HPDE6-E6E7 (cell line): ENCODE measurements around the gene PASK.
A peak's percentile ranks its signal among the peaks of the same experiment; 100 is the strongest.
"Not testable (repeated sequence)": the region's sequence is repeated elsewhere in the genome, so short reads cannot be mapped to it uniquely, and the experiment has no call there.

Source experiments
- DNase-seq: peaks from one replicate; pipeline ENCODE4 v3.0.0; 2011; ENCODE audit warnings: missing footprints; ENCODE audit errors: extremely low spot score

Gene PASK

GRCh38 chr2:241107031-241107783 lies 42.1 kb downstream of the PASK start:
- DNase-seq: no peak

DNA sequence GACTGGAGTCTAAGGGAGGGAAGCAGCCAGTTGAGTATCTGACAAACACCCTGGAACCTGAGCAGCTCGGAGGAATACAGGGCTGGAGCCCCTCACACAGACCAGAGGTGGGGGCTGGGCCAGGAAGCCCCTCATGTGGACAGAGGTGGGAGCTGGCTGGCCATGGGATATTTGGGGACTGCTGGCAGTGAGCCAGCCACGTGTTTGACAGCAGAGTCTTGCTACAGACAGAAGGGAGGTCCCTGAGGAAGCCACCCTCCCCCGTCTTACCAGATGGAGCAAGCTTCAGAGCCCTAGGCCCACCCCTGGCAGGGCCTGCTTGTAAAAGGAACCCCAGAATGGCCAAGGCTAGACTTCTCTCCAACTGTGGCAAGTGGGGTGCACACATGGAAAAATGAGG lies 43.6 kb downstream of the PASK start:
- DNase-seq: no peak

DNA sequence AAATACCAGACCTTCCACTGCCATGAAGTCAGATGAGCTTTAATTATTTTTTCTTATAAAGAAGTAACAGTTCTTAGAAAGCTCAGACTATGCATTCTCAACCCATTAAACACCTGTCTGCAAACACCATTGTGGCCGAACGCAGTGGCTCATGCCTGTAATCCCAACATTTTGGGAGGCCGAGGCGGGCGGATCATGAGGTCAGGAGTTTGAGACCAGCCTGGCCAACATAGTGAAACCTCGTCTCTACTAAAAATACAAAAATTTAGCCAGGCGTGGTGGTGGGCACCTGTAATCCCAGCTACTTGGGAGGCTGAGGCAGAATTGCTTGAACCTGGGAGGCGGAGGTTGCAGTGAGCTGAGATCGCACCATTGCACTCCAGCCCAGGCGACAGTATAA lies 44.7 kb downstream of the PASK start:
- not testable (repeated sequence) for DNase-seq

GRCh38 chr2:241103176-241103595 lies 46.1 kb downstream of the PASK start:
- DNase-seq: no peak

DNA sequence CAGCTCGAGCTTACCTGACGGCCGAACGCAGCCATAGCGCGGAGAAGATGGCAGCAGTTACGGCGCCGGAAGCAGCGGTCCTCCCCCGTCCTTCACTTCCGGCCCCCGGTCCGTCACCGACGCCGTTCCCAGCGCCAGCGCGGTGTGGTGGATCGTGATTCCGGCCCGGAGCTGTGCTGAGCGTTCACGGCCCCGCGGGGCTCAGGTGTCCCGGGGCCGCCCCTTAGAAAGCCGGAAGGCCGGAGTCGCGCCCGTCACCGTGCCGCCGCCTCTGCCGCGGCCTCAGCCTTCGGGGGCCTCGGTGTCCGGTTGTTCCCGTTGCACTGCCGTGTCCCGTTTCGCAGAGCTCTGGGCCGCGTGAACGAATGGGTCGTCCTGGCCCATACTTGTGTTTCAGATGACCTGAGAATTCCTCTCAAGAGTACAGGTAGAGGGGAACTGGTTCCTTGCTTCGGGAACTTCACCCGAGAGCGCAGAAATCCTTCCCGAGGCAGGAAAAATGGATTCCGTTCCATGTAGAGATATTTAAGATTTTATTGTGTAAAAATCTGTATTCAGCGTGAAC lies 47.0 kb downstream of the PASK start, which contains the start of gene MTERF4:
Gene MTERF4 (minus strand): TSS at position 49 of the 565 bp plus-strand sequence. CDS start 14 bp downstream, at position 35.
- peak; percentile 88 for DNase-seq

DNA sequence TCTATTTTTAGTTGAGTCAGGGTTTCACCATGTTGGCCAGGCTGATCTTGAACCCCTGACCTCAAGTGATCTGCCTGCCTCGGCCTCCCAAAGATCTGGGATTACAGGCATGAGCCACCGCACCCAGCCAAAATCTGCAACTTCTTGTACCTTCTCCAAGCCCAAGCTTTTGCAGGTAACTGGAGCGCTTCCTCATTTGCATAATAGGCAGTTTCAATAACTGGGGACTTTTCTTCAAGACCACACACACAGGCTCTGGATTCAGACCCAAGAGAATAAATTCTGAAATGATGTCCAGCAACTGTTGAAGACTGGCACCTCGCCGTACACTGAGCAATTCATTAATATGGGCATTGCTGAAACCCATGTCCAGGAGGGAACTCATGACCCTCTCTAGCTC lies 50.0 kb downstream of the PASK start:
- no peak for DNase-seq

GRCh38 chr2:241096979-241097378 lies 52.3 kb downstream of the PASK start:
- DNase-seq: no peak

DNA sequence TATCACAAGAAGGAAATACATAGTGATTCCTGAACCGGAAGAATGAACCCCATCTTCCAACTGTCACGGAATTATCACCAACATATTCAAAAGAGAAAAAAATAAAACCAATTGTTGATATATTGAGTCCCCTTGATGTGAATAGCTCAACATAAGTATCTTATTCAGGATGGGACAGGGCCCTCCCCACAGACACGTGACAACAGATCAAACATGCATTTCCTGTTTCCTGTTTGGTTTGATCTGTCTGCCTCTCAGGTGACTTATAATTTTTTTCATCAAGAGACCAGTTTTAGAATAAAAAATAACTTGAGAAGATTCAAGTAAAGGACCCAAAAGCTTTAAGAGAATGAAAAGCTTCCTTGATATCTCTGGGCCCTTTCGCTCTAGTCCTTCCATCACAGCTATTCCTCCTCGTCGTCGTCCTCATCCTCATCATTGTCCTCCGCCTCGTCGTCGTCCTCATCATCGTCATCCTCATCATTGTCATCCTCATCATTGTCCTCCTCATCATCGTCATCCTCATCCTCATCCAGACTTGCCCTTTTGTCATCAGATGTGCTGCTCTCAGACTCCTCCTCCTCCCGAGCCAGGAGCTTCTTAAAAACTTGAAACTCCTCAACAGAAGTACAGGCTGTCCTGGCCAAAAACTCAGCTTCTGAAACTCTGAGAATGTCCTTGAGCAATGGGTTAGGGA lies 53.5 kb downstream of the PASK start:
- no peak for DNase-seq

- DNase-seq: no peak
Measured at GRCh38 chr2:241094924-241095420, 54.3 kb downstream of the PASK start.

- no peak for DNase-seq
Measured at GRCh38 chr2:241094172-241094571, 55.1 kb downstream of the PASK start.

DNA sequence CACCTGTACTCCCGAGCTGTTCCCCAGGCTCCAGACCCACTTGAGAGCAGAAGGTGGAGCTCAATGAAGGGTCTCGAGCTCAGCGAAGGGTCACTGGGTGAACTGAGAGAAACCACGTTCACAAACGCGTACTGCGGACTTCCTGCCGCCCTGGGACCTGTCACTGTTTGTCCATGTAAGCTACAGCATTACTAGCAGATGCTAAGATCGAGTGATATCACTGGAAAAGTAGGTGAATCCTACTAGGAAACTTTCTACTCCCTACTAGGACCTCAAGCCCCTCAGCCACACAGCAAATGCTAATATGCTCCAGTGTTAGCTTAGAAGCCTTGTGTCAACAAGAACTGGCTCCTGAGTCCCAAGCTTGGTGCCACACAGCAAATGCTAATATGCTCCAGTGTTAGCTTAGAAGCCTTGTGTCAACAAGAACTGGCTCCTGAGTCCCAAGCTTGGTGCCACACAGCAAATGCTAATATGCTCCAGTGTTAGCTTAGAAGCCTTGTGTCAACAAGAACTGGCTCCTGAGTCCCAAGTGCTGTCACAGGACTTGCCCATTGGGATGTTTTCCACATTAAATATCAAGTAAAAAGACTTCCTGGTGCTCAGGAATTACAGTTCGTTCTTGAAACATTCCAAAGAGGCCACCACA lies 56.0 kb downstream of the PASK start:
- not testable (repeated sequence) for DNase-seq

DNA sequence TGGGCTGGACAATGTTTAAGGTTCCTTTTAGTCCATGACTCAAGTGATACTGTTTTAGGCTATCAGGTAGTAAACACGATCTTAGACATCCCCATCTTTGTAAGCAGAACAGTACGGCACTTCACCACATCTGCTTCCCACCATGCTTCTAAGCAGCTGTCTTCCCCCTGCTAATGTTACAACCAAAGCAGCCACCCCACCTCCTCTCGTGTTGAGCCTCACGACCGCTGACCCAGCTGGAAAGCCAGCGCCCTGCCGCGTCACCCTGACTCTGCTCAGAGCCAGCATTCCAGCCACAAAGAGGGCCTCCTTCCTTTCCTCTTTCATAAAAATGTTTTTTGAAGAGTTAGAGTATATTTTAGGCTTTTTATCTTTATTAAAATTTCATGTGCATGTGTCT lies 56.6 kb downstream of the PASK start:
- no peak for DNase-seq

DNA sequence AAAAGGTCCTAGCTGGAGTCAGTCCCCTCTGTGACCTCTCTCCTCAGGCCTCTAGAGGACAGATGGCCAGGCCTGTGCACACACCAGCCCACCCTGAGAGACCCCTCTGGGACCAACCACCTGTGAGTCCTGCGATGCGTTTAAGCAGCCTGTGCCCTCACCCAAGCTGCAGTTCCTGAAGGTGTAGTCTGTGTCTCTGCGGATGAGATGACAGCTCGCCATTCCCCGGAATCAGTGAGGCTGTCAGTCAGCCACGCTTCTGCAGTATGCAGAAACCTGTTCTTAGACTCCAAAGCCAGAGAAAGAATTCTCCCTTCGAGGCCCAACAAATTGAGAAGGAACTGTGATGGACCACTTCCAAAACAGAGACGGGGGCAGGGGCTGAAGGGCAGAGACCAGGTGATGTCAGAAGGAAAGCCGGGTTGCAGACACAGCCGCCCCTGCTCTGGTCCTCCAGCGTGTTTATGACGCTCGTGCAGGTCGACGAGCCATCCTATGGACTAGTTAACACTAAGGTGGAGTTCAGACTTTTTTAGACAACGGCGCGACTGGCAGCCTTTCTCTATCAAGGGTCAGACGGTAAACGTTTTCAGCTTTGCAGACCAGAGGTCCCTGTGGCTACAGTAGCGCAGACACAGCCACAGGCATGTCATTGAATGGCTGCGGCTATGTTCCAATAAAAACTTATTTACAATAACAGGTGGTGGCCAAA lies 57.4 kb downstream of the PASK start:
- DNase-seq: no peak

GRCh38 chr2:241091201-241091600 lies 58.1 kb downstream of the PASK start:
- no peak for DNase-seq

- no peak for DNase-seq
Measured at GRCh38 chr2:241088791-241089732, 60.2 kb downstream of the PASK start.

GRCh38 chr2:241088376-241088775 lies 60.9 kb downstream of the PASK start:
- no peak for DNase-seq

GRCh38 chr2:241087420-241088268 lies 61.6 kb downstream of the PASK start:
- no peak for DNase-seq

- no peak for DNase-seq
Measured at GRCh38 chr2:241084856-241085444, 64.3 kb downstream of the PASK start.

DNA sequence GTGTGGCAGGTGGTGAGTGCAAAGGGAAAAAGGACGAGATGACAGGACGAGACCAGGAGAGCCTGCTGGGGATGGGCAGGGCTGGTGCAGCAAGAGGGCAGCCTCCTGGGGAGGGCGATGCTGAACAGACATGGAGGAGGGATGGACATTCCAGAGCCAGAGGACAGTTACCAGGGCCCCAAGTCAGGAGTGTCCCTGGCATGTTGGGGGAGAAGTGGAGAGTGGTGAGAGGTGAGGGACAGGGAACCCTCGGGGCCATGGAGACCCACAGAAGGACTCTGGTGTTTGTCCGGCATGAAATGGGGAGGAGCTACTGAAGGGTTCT lies 66.2 kb downstream of the PASK start:
- no peak for DNase-seq
